Aorta (tissue), 5 donors: ENCODE results near the gene CYP3A5. TPM values are rescaled to one million over a fixed set of nuclear protein-coding genes. Genes with fewer than 3 reads are reported as not detected.
"Not testable (repeated sequence)": the region's sequence is repeated elsewhere in the genome, so short reads cannot be mapped to it uniquely, and the experiment has no call there.

ENCODE experiments used
- ATAC-seq: fragments of 200-7000 bp; cut with Tn5 transposase; one replicate; pipeline ENCODE4 v1.9.1; 2022; ENCODE audit warnings: moderate library complexity; ENCODE audit not compliant: low FRiP score
- DNase-seq, 2 donors: peaks; one replicate each; pipeline ENCODE4 v3.0.0-alpha.2; 2020
- H3K27ac ChIP-seq, 2 donors: one replicate each; pipeline ENCODE4 v1.5.1; 2013; ENCODE audit warnings: low read length in 2 of 2, mild to moderate bottlenecking in 2 of 2, moderate library complexity in 2 of 2, control low read depth in 1 of 2, inconsistent platforms in 1 of 2, low read depth in 1 of 2
- H3K27me3 ChIP-seq, 2 donors: one replicate each; pipeline ENCODE4 v1.6.1; 2013; ENCODE audit warnings: control low read depth in 1 of 2, low read length in 1 of 2, mild to moderate bottlenecking in 1 of 2, moderate library complexity in 1 of 2; ENCODE audit not compliant: insufficient read depth in 2 of 2, control insufficient read depth in 1 of 2
- H3K36me3 ChIP-seq, 2 donors: one replicate each; pipeline ENCODE4 v1.6.1; 2013; ENCODE audit warnings: control low read depth in 1 of 2, low read length in 1 of 2, mild to moderate bottlenecking in 1 of 2; ENCODE audit not compliant: insufficient read depth in 2 of 2, control insufficient read depth in 1 of 2
- H3K4me1 ChIP-seq, 2 donors: one replicate each; pipeline ENCODE4 v1.6.1; 2013; ENCODE audit warnings: low read length in 2 of 2, control low read depth in 1 of 2, mild to moderate bottlenecking in 1 of 2, moderate library complexity in 1 of 2; ENCODE audit not compliant: insufficient read depth in 2 of 2, control insufficient read depth in 1 of 2
- H3K4me3 ChIP-seq, 2 donors: one replicate each; pipeline ENCODE4 v1.5.1; 2013; ENCODE audit warnings: low read length in 2 of 2, control low read depth in 1 of 2, mild to moderate bottlenecking in 1 of 2
- H3K9me3 ChIP-seq: one replicate; pipeline ENCODE4 v1.6.1; 2013; ENCODE audit warnings: mild to moderate bottlenecking, low read length; ENCODE audit not compliant: control insufficient read depth
- WGBS, 2 donors: extraction: QIAGEN DNeasy Blood & Tissue Kit; methylation state at CpG; one replicate each; pipeline ENCODE4 v1.1.7; 2013; 5-methylcytosine and 5-hydroxymethylcytosine counted together
- intact Hi-C, 2 donors: fragments of 100-400 bp; cut with DNase I; formaldehyde crosslinking; loops; one replicate each; pipeline versions ENCODE4 v1.14.2 to v1.15.0; 2022
- polyA plus RNA-seq, 2 donors: library from polyadenylated mRNA; stranded (reverse); fragments of 200-250 nt; gene quantifications; one replicate each; pipeline ENCODE4 v1.2.3, GENCODE V29; 2013
- total RNA-seq, 2 donors: library from RNA; stranded (reverse); fragmentation: NEBNext Ultra II Directional; extraction: Animal tissue kit (Norgen Biotek cat#: 25700); gene quantifications; one replicate each; pipeline ENCODE4 v1.2.1, GENCODE V29; 2021
- donor health status: healthy with polysubstance abuse.
- donor health status: Bipolar disorder and iron deficiency.
- donor health status: DM: no; HTN: no; CAD: no.
- donor health status: DM: no; HTN: no; CAD: no.
- donor health status: DM: yes; HTN: yes; CAD: no.

Gene CYP3A5
- total and polyA plus RNA-seq, 4 donors: 0.61 to 24.3 (median 3.4) TPM; not detected in 1

DNA sequence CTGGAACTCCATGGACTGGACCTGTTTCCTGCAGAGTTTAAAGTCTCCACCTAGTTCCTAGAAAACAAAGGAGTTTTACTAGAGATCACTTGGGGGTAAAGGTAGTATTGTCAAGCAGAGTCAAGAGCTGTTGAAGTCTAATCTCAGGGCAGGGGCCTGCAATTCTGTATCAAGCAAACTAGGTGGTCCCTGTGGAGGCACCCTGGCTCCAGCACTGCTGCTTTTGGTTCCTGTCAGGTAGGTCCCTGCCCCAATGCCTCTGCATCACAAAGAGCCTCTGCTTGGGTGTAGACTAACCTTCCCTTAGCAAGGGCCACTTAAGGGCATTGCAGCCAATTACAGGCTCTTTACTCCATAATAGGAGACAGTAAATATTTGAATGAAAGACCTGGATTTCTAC lies 40.5 kb downstream of the CYP3A5 start:
- no peak for DNase-seq
- intact Hi-C loops: no loop called here
- no peaks in the 10 kb centered on the region for H3K9me3 ChIP-seq

DNA sequence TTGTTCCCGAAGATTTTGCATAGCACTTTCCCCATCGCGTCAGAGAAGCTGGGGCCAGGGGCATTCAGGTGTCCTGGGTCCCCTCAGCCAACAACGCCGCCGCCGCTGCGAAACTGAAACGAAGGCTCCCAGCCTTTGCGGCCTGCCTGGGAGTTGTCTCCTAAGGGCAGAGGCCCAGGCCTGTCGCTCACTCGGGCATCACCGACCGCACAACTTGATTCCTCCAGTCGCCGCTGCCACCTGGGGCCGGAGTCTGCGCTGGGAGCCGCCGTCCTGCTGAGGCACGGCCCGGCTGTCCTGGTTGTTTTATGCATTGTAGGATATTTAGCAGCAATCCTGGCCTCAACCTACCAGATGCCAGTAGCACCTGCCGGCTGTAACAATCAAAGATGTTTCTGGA lies 41.1 kb downstream of the CYP3A5 start:
- no peak for DNase-seq
- Histone ChIP-seq H3K36me3 (no peaks in the 10 kb centered on the region), H3K4me3 (no peak overlapping the region), H3K4me1 (no peaks in the 10 kb centered on the region), H3K9me3 (no peaks in the 10 kb centered on the region), H3K27ac (no peak overlapping the region), H3K27me3 (no peaks in the 10 kb centered on the region)
- intact Hi-C loops: no loop called here
- WGBS, 2 donors: 90 to 93% methylated on average over 23 of the region's 23 CpGs
- no peak for ATAC-seq

More for the DNA sequence above, 40.5 kb downstream of the CYP3A5 start:
- no peaks in the 10 kb centered on the region for H3K4me1 ChIP-seq
- no peak overlapping the region for H3K4me3 ChIP-seq
- ATAC-seq: no peak
- H3K27ac ChIP-seq: no peak overlapping the region
- H3K36me3 ChIP-seq: no peaks in the 10 kb centered on the region
- no peaks in the 10 kb centered on the region for H3K27me3 ChIP-seq

GRCh38 chr7:99637414-99637813 lies 42.4 kb downstream of the CYP3A5 start:
- H3K4me3 ChIP-seq, DNase-seq, intact Hi-C loops, H3K9me3 ChIP-seq, H3K27me3 ChIP-seq, H3K4me1 ChIP-seq, H3K36me3 ChIP-seq, H3K27ac ChIP-seq, ATAC-seq: not testable (repeated sequence)
- WGBS, 2 donors: 77 to 80% methylated on average over 2 of the region's 2 CpGs

DNA sequence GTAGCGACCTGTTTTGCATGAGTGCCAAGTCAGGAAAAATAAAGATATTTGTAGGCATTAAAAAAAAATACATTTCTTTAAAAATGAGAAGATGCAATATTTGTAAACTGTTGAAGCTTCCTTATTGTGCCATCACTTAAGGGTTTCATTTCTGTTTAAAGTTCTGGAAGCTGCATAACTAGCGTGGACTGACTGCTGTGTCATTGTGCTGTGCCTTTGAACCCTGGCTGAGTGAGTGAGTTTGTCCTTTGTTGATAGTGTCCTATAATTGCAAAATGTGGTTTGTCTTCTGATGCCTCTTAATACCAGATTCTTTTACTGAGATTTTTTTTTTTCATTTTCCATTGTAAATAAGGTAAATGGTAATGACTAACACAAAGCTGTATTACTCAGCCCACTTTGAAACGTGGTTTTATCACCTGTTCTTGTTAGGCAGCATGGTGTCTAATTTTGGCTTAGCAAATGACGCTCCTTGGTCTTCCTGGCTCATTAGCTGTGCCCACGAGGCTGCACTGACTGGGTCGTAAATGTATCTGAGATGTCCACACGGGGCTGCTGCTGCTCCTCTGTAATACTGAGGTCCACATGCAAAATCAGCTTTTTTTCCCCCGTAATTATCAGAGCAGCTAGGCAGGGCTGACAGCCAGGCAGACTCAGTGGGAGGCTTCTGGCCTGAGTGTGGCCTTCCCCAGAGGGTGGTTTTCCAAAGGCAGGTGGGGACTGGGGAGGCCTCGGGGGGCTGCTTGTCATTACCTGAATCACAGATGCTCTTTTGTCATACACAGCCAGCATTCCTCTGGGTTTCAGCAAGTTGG lies 48.3 kb downstream of the CYP3A5 start:
- no peak for DNase-seq
- peaks cover 0 to 12% of the 10 kb centered on the region in 2 donors for H3K36me3 ChIP-seq
- no peak overlapping the region for H3K4me3 ChIP-seq
- no peaks in the 10 kb centered on the region for H3K4me1 ChIP-seq
- H3K27me3 ChIP-seq: no peaks in the 10 kb centered on the region
- no peaks in the 10 kb centered on the region for H3K9me3 ChIP-seq
- ATAC-seq: no peak
- no peak overlapping the region for H3K27ac ChIP-seq
- intact Hi-C loops: no loop called here
- 41 to 42% methylated on average over 9 of the region's 9 CpGs for WGBS, 2 donors

DNA sequence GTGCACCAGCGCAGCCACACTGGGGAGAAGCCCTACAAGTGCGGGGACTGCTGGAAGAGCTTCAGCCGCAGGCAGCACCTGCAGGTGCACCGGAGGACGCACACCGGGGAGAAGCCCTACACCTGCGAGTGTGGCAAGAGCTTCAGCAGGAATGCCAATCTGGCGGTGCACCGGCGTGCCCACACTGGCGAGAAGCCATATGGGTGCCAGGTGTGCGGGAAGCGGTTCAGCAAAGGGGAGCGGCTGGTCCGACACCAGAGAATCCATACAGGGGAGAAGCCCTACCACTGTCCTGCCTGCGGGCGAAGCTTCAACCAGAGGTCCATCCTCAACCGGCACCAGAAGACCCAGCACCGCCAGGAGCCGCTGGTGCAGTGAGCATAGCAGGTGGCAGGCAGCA lies 50.2 kb downstream of the CYP3A5 start:
- ATAC-seq (peak; percentile 23), DNase-seq (no peak)
- Histone ChIP-seq H3K4me3 (no peak overlapping the region), H3K9me3 (no peaks in the 10 kb centered on the region), H3K27me3 (no peaks in the 10 kb centered on the region), H3K4me1 (no peaks in the 10 kb centered on the region), H3K36me3 (peaks cover 0 to 13% of the 10 kb centered on the region in 2 donors), H3K27ac (no peak overlapping the region)
- intact Hi-C loops: no loop called here
- 94% methylated on average over 20 of the region's 20 CpGs for WGBS, 2 donors

- ATAC-seq (no peak), DNase-seq (no peak)
- 71 to 77% methylated on average over 14 of the region's 14 CpGs for WGBS, 2 donors
- Histone ChIP-seq H3K4me1 (no peaks in the 10 kb centered on the region), H3K36me3 (peaks cover 0 to 13% of the 10 kb centered on the region in 2 donors), H3K27me3 (no peaks in the 10 kb centered on the region), H3K4me3 (no peak overlapping the region), H3K9me3 (no peaks in the 10 kb centered on the region), H3K27ac (no peak overlapping the region)
- intact Hi-C loops: no loop called here
Measured at GRCh38 chr7:99628471-99629465, 51.0 kb downstream of the CYP3A5 start.

DNA sequence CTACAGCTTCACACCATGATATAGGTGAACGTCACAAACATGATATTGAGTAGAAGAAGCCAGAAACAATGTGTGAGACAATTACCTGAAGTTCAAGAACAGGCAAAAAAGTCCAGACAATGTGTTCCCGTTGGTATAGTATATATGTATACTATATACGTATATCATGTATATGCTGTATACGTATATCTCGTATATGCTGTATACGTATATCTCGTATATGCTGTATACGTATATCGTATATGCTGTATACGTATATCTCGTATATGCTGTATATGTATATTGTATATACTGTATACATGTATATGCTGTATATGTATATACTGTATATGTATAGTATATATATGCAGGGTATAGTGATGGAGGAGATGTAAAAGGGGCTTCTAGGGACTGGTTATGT lies 52.3 kb downstream of the CYP3A5 start:
- no peak for ATAC-seq
- Histone ChIP-seq H3K4me1 (no peaks in the 10 kb centered on the region), H3K36me3 (peaks cover under 1 to 17% of the 10 kb centered on the region in 2 donors), H3K4me3 (no peak overlapping the region), H3K9me3 (no peaks in the 10 kb centered on the region), H3K27me3 (no peaks in the 10 kb centered on the region), H3K27ac (no peak overlapping the region)
- DNase-seq: no peak
- intact Hi-C loops: no loop called here
- 94% methylated on average over 11 of the region's 11 CpGs for WGBS, 2 donors

- Histone ChIP-seq H3K9me3 (no peaks in the 10 kb centered on the region), H3K27ac (no peak overlapping the region), H3K4me3 (no peak overlapping the region), H3K27me3 (no peaks in the 10 kb centered on the region), H3K36me3 (peaks cover 4 to 21% of the 10 kb centered on the region in 2 donors), H3K4me1 (no peaks in the 10 kb centered on the region)
- intact Hi-C loops: no loop called here
- no peak for DNase-seq
- no peak for ATAC-seq
- WGBS, 2 donors: 81 to 87% methylated on average over 1 of the region's 1 CpG
Measured at GRCh38 chr7:99626661-99627060, 53.1 kb downstream of the CYP3A5 start.
